ENCODE measurements around the gene DUOX1.

DNA sequence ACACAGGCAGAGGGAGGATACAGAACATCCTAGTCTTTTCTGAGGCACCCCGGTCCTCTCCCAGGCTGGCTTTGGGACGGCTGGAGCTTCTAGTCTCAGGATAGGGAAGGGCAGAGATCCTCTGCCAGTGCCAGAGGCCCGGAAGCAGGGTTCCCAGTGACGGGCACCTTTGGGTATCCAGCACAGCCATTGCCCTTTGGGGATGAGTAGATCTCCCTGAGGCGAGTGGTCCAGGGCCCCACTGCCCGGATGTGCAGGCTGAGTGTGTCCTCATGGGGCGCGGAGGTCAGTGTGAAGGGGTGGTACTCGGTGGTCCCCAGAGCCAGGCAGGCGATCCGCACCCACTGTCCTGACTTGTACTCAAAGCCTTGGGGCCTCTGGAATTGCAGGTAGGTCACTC lies 34.1 kb upstream of the DUOX1 start:
- TF ChIP-seq CTCF (IDR thresholded peaks at IDR 0.05) (no peak), POLR2A (IDR thresholded peaks at IDR 0.05) (no peak)
